Fibroblast of mammary gland (primary cell): ENCODE results near the gene ANO1.

Source experiments
- DNase-seq: peaks from one replicate; pipeline ENCODE4 v3.0.0-alpha.2; 2010; ENCODE audit warnings: low read depth
- H3K4me3 ChIP-seq: 2 replicates; pipeline ENCODE4 v1.5.1; 2011; ENCODE audit warnings: low read depth, mild to moderate bottlenecking, low read length, moderate library complexity; ENCODE audit not compliant: control insufficient read depth
- CTCF ChIP-seq: conservative IDR thresholded peaks from 2 replicates; pipeline ENCODE4 v1.5.1; 2011; ENCODE audit warnings: low read depth, low read length, inconsistent platforms; ENCODE audit not compliant: control insufficient read depth, insufficient read depth

Gene ANO1

DNA sequence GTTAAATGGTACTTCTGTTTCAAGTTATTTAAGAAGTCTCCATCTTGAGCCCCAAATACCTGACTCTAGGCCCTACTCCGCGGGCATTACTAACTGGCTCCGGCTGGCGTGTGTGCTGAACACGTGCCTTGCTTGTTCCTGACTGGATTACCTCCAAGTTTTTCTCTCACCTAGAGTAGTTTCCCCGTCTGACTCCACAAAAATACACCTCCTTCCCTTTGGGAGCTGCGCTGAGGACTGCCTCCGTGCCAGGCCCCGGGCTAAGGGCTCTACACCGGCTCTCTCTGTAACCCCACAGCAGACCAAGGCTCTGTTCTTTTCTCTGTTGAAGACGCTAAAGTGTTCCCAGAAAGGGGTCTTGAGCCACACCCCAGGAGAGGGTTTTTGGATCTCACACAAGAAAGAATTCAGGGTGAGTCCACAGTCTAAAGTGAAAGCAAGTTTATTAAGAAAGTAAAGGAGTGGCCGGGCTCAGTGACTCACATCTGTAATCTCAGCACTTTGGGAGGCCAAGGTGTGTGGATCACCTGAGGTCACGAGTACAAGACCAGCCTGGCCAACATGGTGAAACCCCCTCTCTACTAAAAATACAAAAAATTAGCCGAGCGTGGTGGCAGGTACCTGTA is 61.8 kb downstream of the ANO1 start:
- no peak for DNase-seq
- no peak overlapping the region for H3K4me3 ChIP-seq
- TF ChIP-seq CTCF, result no peak

DNA sequence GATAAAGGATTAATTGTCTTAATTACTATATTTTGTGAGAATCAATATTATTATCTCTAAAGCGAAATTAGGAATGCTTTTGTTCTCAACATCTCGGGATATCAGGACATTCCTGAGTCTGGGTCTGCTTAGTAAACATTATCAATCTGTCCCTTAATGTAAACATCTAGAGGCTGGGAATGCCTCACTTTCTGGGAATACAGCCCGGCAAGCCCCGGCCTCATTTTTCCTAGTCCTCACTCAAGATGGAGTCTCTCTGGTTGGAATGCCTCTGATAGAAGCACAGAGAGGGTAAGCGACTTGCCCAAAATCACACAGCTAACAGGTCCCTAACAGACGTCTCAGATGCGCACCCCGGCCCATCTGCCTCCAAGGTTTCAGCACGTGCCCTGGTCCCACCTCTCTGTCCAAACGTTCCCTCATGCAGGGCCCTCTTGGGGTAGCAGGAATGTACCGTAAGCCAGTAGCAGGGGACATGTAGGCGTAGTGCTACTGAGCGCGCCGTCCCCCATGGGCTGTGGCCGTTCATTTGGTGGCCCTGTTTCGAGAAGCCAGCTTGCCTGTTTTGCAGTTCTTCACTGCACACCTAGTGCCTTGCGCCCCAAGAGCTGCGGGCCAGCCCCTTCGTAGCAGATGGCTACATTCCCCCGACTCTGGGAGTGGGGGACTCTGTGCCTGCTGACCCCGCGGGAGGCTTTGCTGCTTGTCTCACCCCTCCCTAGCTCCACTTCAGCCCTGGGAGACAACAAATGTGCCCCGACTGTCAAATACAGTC is 62.8 kb downstream of the ANO1 start:
- no peak for TF ChIP-seq CTCF
- no peak for DNase-seq
- H3K4me3 ChIP-seq, result no peak overlapping the region

DNA sequence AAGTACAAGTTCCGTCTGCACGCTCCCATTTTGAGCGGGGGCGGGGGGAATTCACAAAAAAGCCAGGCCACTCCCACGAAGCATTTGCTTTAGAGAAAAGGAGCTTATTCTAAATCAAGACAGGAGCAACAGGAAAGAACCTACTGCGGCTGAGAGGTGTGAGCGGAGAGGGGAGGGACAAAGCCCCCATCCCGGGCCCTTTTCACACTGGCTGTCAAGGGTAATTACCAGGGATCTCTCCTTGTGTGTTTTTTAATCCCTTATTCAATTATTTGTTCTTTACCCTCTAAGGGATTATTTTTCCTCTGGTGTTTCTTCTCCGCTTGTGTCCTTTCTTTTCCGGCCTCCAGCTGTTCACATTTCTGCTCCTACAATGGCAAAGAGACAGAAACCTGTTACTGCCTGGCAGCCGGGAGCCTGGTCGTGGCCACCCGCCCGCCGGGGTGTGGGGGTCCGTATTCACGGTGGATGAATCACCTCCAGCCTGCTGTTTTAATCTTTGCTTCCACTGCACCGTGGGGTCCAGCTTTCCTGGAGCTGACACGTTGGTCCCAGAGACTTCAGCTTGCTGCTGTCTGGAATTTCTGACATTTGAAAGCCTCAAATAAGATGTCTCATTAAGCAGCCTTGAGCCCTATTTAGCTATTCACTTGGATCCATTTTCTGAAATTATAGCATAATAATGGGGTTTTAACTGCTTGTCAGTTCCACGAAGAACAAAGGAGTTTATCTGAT is 63.5 kb downstream of the ANO1 start:
- no peak overlapping the region for H3K4me3 ChIP-seq
- no peak for DNase-seq

GRCh38 chr11:70142221-70142875 is 64.2 kb downstream of the ANO1 start:
- TF ChIP-seq CTCF, result no peak
- H3K4me3 ChIP-seq, result no peak overlapping the region
- DNase-seq, result no peak

More for the DNA sequence above, 63.5 kb downstream of the ANO1 start:
- TF ChIP-seq CTCF, result no peak

DNA sequence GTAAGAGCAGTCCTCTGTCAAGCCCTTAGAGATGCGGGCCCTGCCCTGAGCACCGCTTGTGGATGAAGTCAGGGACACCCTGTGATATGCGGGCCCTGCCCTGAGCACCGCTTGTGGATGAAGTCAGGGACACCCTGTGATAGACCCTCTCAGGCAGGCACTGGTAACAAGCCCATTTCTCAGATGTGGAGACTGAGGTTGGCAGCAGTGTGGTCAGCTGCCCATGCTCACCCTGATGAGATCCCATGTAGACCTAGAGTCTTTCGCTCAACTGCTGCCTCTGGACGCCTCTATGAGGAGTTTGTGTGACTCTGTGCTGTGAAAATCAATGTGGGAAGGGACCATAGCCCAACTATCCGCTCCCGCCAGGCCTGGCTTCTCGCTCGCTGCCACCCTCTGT is 66.1 kb downstream of the ANO1 start:
- no peak overlapping the region for H3K4me3 ChIP-seq
- TF ChIP-seq CTCF, result no peak
- no peak for DNase-seq

- DNase-seq, result no peak
- H3K4me3 ChIP-seq, result no peak overlapping the region
- TF ChIP-seq CTCF, result no peak
Measured at GRCh38 chr11:70145071-70145470, 67.0 kb downstream of the ANO1 start.
